Gastrocnemius medialis (tissue), 4 donors: Measurements from ENCODE around the gene ZIC1. TPM values are rescaled to one million over a fixed set of nuclear protein-coding genes. Genes with fewer than 3 reads are reported as not detected.

Experiments used
- ATAC-seq, 2 donors: fragments of 150-250 bp; one replicate each; pipeline ENCODE4 v1.9.1; 2016
- DNase-seq, 2 donors: peaks; one replicate each; pipeline ENCODE4 v3.0.0-alpha.2; 2019
- H3K27ac ChIP-seq, 4 donors: fragments of 200-600 bp; sonication (generic); 1 replicate in 1 of 4; 2 replicates in 3 of 4; pipeline ENCODE4 v1.5.1; 2016 to 2018; ENCODE audit warnings: mild to moderate bottlenecking in 2 of 4, moderate library complexity in 1 of 4
- H3K27me3 ChIP-seq, 3 donors: fragments of 200-600 bp; sonication (generic) in 2 of 3; 1 replicate in 1 of 3; 2 replicates in 2 of 3; pipeline versions ENCODE4 v1.5.1 to v1.6.0; 2016 to 2019; ENCODE audit warnings: mild to moderate bottlenecking in 1 of 3, moderate library complexity in 1 of 3
- H3K36me3 ChIP-seq, 2 donors: fragments of 200-600 bp; sonication (generic) in 1 of 2; one replicate each; pipeline ENCODE4 v1.5.1; 2017 to 2018
- H3K4me1 ChIP-seq, 2 donors: fragments of 200-600 bp; sonication (generic) in 1 of 2; one replicate each; pipeline ENCODE4 v1.5.1; 2016 to 2017; ENCODE audit warnings: mild to moderate bottlenecking in 2 of 2
- H3K4me3 ChIP-seq, 4 donors: fragments of 200-600 bp; sonication (generic) in 3 of 4; 1 replicate in 1 of 4; 2 replicates in 3 of 4; pipeline ENCODE4 v1.5.1; 2016 to 2019; ENCODE audit warnings: mild to moderate bottlenecking in 2 of 4
- H3K9me3 ChIP-seq, 3 donors: fragments of 200-600 bp; sonication (generic) in 2 of 3; 1 replicate in 1 of 3; 2 replicates in 2 of 3; pipeline ENCODE4 v1.5.1; 2016 to 2019
- CTCF ChIP-seq, 5 experiments: fragments of 450-650 bp in 3 of 5; fragments of 200-600 bp in 2 of 5; sonication (generic) in 2 of 5; IDR thresholded peaks in 4 of 5; conservative IDR thresholded peaks in 1 of 5; 1 replicate in 4 of 5; 2 replicates in 1 of 5; pipeline ENCODE4 v1.5.1; 2016 to 2019; ENCODE audit warnings: antibody characterized with exemption in 5 of 5, mild to moderate bottlenecking in 3 of 5, moderate library complexity in 3 of 5
- POLR2A ChIP-seq, 2 donors: fragments of 450-650 bp; IDR thresholded peaks; one replicate each; pipeline ENCODE4 v1.6.1; 2017; ENCODE audit warnings: antibody characterized with exemption in 2 of 2, mild to moderate bottlenecking in 2 of 2, moderate library complexity in 2 of 2
- in situ Hi-C, 4 donors: fragments of 200-750 bp; cut with MboI; loops; one replicate each; pipeline versions ENCODE4 v1.15.0 to v1.8.0; 2017; ENCODE audit warnings: low sequenced_read_pairs in 4 of 4
- intact Hi-C: fragments of 100-400 bp; cut with DNase I; formaldehyde crosslinking; loops from one replicate; pipeline ENCODE4 v1.15.1; 2023; ENCODE audit warnings: low total_unique reads
- total RNA-seq, 4 donors: library from RNA; depleted of rRNA; stranded (reverse); fragments of >200 nt; gene quantifications; one replicate each; pipeline versions ENCODE4 v1.1.0 to v1.2.3, GENCODE V29; 2016

Gene ZIC1
- total RNA-seq, 4 donors from 2014 or later: 3.3 to 5.2 (median 4.3) TPM

GRCh38 chr3:147428754-147429153 lies 19.6 kb downstream of the ZIC1 start:
- TF ChIP-seq POLR2A (IDR thresholded peaks at IDR 0.05): no peak
- no peak for TF ChIP-seq CTCF (IDR thresholded peaks at IDR 0.05 in 4 of 5, conservative IDR thresholded peaks at IDR 0.05 in 1 of 5)
- Histone ChIP-seq H3K27ac (no peak overlapping the region), H3K4me3 (no peak overlapping the region), H3K27me3 (peaks cover 0 to 1% (median under 1%) of the 10 kb centered on the region in 3 donors), H3K36me3 (no peaks in the 10 kb centered on the region), H3K4me1 (peaks cover 0 to 5% of the 10 kb centered on the region in 2 donors), H3K9me3 (no peaks in the 10 kb centered on the region)
- intact Hi-C loops: loop anchor here (10.0 kb wide), 1 partner anchor 516 kb away; no protein-coding TSS in a partner anchor
- DNase-seq: no peak
- no peak for ATAC-seq
- in situ Hi-C loops: no loop called here

GRCh38 chr3:147431751-147432150 lies 22.6 kb downstream of the ZIC1 start:
- Histone ChIP-seq H3K27me3 (no peaks in the 10 kb centered on the region), H3K36me3 (no peaks in the 10 kb centered on the region), H3K9me3 (no peaks in the 10 kb centered on the region), H3K4me1 (peaks cover 0 to 5% of the 10 kb centered on the region in 2 donors), H3K4me3 (no peak overlapping the region), H3K27ac (no peak overlapping the region)
- intact Hi-C loops (no loop called here), in situ Hi-C loops (no loop called here)
- DNase-seq (no peak), ATAC-seq (peak; percentile 46 to 62)
- TF ChIP-seq POLR2A (IDR thresholded peaks at IDR 0.05) (no peak), CTCF (IDR thresholded peaks at IDR 0.05 in 4 of 5, conservative IDR thresholded peaks at IDR 0.05 in 1 of 5) (no peak)

GRCh38 chr3:147447224-147447623 lies 38.1 kb downstream of the ZIC1 start:
- TF ChIP-seq CTCF (IDR thresholded peaks at IDR 0.05 in 4 of 5, conservative IDR thresholded peaks at IDR 0.05 in 1 of 5): no peak
- no peak for TF ChIP-seq POLR2A (IDR thresholded peaks at IDR 0.05)
- DNase-seq: no peak
- Histone ChIP-seq H3K4me3 (no peak overlapping the region), H3K9me3 (no peaks in the 10 kb centered on the region), H3K27me3 (no peaks in the 10 kb centered on the region), H3K4me1 (no peaks in the 10 kb centered on the region), H3K27ac (no peak overlapping the region), H3K36me3 (no peaks in the 10 kb centered on the region)
- intact Hi-C loops: no loop called here
- in situ Hi-C loops: no loop called here
- no peak for ATAC-seq

- H3K27me3 ChIP-seq: no peaks in the 10 kb centered on the region
- intact Hi-C loops (no loop called here), in situ Hi-C loops (no loop called here)
- DNase-seq: no peak
- TF ChIP-seq POLR2A (IDR thresholded peaks at IDR 0.05): no peak
- no peak for TF ChIP-seq CTCF (IDR thresholded peaks at IDR 0.05 in 4 of 5, conservative IDR thresholded peaks at IDR 0.05 in 1 of 5)
- H3K4me3 ChIP-seq: no peak overlapping the region
- H3K4me1 ChIP-seq: no peaks in the 10 kb centered on the region
- no peak overlapping the region for H3K27ac ChIP-seq
- no peaks in the 10 kb centered on the region for H3K36me3 ChIP-seq
- H3K9me3 ChIP-seq: no peaks in the 10 kb centered on the region
- no peak for ATAC-seq
These were observed 40.5 kb downstream of the ZIC1 start for GRCh38 chr3:147449669-147450068.
